ENCODE data around the gene FBXO21.

DNA sequence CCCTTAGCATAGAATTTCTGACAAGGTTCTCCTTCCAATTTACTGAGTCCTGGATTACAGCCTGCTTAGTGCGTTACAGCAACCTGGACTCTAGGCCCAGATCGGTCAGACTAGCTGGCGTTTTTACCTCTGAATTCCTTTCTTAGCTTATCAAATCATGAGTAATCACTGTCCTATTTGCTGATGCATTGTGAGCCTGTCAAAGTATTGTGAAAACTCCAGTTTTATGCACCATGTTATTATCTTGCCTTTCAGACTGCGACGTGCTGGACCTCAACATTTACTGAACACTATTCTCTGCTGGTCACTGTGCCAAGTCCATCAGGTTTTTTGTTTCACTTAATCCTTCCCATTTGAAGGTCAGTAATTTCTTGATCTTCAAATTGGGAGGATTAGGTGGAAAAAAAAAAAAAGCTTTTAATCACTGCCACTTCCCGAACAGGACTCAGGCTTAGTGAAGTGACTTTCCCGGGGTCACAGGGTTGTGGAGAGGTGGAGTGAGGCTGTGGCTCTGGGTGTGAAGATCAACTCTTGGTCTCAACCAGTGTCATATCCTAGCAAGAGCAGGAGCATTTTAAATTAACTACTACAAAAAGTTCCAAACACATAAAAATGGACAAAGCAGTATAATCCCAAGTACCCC lies 31.2 kb downstream of the FBXO21 start:
- TF ChIP-seq EZH2 (optimal IDR thresholded peaks at IDR 0.05; ENCODE audit: low read depth, low read length): no peak
- TF ChIP-seq, protein P1, sequence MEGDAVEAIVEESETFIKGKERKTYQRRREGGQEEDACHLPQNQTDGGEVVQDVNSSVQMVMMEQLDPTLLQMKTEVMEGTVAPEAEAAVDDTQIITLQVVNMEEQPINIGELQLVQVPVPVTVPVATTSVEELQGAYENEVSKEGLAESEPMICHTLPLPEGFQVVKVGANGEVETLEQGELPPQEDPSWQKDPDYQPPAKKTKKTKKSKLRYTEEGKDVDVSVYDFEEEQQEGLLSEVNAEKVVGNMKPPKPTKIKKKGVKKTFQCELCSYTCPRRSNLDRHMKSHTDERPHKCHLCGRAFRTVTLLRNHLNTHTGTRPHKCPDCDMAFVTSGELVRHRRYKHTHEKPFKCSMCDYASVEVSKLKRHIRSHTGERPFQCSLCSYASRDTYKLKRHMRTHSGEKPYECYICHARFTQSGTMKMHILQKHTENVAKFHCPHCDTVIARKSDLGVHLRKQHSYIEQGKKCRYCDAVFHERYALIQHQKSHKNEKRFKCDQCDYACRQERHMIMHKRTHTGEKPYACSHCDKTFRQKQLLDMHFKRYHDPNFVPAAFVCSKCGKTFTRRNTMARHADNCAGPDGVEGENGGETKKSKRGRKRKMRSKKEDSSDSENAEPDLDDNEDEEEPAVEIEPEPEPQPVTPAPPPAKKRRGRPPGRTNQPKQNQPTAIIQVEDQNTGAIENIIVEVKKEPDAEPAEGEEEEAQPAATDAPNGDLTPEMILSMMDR (IDR thresholded peaks at IDR 0.05; ENCODE audit: low read length): no peak

All from MM.1S (cell line).